ENCODE data around the gene ACAT2.

- no peak for TF ChIP-seq EZH2 (IDR thresholded peaks at IDR 0.05; ENCODE audit: borderline replicate concordance, insufficient read depth, low read depth, low read length, poor library complexity, severe bottlenecking)
- TF ChIP-seq CTCF (IDR thresholded peaks at IDR 0.05) = no peak
Measured at GRCh38 chr6:159777240-159777904, 15.5 kb downstream of the ACAT2 start.
